Neural cell (in vitro differentiated cells): ENCODE data around the gene NEIL1.

Experiments used
- EP300 ChIP-seq: fragments of 450-650 bp; conservative IDR thresholded peaks from 2 replicates; pipeline ENCODE4 v1.6.1; 2014; ENCODE audit warnings: antibody characterized with exemption, mild to moderate bottlenecking, moderate library complexity; ENCODE audit not compliant: poor library complexity, severe bottlenecking
- EZH2 ChIP-seq: fragments of 200-600, 300-800 bp; shearing (Covaris generic), sonication (generic); IDR thresholded peaks from 2 replicates; pipeline ENCODE4 v1.6.1; 2014; ENCODE audit warnings: antibody characterized with exemption, low read length, borderline replicate concordance, mild to moderate bottlenecking; ENCODE audit not compliant: insufficient read depth, poor library complexity, severe bottlenecking
- POLR2AphosphoS5 ChIP-seq: IDR thresholded peaks from 2 replicates; pipeline ENCODE4 v1.6.1; 2012
- SMC3 ChIP-seq: fragments of 450-650 bp; conservative IDR thresholded peaks from 2 replicates; pipeline ENCODE4 v1.6.1; 2014; ENCODE audit warnings: antibody characterized with exemption, mild to moderate bottlenecking, moderate library complexity; ENCODE audit not compliant: poor library complexity
- TAF1 ChIP-seq: IDR thresholded peaks from 2 replicates; pipeline ENCODE4 v1.6.1; 2012; ENCODE audit warnings: low read depth
- TF ChIP-seq, protein P1 (sequence below): fragments of 450-650 bp; IDR thresholded peaks from 2 replicates; pipeline ENCODE4 v1.5.1; 2014; ENCODE audit warnings: antibody characterized with exemption, mild to moderate bottlenecking, moderate library complexity; ENCODE audit not compliant: poor library complexity, severe bottlenecking
- TF ChIP-seq, protein P2 (sequence below): IDR thresholded peaks from 2 replicates; pipeline ENCODE4 v1.6.1; 2012; ENCODE audit warnings: borderline replicate concordance

DNA sequence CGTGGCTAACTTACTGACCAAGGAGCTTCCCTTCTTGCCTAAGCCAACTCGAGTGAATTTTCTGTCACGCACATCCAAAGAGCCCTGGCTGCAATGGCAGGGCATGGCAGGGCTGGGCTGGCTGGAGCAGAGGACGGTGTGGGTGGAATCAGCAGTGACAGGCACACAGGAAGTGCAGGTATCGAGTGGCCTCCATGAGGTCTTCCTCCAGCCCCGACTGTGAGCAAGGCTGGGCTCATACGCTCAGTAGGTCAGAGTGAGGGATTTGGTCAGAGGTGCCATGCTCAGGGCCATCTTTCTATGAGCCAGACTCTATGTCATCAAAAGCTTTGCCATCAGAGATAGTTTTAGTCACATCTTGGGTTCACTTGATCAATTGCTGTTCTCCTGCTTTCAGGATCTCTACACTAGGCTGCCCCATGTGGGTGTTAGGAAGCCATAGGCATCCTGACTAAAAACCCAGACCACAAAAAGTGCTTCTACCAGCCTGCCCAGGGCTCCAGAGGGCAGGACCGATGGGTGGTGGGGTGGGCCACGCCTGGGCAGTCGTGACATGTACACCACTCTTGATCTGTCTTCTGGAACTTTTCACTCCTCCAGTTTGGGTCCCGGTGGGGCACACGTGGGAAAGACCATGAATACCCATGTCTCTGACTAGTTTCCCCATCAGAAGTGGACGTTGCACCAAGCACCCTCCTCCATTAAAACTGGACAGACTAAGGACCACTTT, 33.6 kb upstream of the NEIL1 start:
- TF ChIP-seq, protein P1, sequence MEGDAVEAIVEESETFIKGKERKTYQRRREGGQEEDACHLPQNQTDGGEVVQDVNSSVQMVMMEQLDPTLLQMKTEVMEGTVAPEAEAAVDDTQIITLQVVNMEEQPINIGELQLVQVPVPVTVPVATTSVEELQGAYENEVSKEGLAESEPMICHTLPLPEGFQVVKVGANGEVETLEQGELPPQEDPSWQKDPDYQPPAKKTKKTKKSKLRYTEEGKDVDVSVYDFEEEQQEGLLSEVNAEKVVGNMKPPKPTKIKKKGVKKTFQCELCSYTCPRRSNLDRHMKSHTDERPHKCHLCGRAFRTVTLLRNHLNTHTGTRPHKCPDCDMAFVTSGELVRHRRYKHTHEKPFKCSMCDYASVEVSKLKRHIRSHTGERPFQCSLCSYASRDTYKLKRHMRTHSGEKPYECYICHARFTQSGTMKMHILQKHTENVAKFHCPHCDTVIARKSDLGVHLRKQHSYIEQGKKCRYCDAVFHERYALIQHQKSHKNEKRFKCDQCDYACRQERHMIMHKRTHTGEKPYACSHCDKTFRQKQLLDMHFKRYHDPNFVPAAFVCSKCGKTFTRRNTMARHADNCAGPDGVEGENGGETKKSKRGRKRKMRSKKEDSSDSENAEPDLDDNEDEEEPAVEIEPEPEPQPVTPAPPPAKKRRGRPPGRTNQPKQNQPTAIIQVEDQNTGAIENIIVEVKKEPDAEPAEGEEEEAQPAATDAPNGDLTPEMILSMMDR: no peak
- TF ChIP-seq POLR2AphosphoS5 (no peak), EP300 (no peak), SMC3 (no peak), TAF1 (no peak), EZH2 (no peak)
- TF ChIP-seq, protein P2, sequence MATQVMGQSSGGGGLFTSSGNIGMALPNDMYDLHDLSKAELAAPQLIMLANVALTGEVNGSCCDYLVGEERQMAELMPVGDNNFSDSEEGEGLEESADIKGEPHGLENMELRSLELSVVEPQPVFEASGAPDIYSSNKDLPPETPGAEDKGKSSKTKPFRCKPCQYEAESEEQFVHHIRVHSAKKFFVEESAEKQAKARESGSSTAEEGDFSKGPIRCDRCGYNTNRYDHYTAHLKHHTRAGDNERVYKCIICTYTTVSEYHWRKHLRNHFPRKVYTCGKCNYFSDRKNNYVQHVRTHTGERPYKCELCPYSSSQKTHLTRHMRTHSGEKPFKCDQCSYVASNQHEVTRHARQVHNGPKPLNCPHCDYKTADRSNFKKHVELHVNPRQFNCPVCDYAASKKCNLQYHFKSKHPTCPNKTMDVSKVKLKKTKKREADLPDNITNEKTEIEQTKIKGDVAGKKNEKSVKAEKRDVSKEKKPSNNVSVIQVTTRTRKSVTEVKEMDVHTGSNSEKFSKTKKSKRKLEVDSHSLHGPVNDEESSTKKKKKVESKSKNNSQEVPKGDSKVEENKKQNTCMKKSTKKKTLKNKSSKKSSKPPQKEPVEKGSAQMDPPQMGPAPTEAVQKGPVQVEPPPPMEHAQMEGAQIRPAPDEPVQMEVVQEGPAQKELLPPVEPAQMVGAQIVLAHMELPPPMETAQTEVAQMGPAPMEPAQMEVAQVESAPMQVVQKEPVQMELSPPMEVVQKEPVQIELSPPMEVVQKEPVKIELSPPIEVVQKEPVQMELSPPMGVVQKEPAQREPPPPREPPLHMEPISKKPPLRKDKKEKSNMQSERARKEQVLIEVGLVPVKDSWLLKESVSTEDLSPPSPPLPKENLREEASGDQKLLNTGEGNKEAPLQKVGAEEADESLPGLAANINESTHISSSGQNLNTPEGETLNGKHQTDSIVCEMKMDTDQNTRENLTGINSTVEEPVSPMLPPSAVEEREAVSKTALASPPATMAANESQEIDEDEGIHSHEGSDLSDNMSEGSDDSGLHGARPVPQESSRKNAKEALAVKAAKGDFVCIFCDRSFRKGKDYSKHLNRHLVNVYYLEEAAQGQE: no peak
